Measurements from ENCODE around the gene ZNF133. TPM values are rescaled to one million over a fixed set of nuclear protein-coding genes. Genes with fewer than 3 reads are reported as not detected.
"Not testable (repeated sequence)": the region's sequence is repeated elsewhere in the genome, so short reads cannot be mapped to it uniquely, and the experiment has no call there.

The ZNF133 gene
- total RNA-seq, 1 donor from 2014 or later: 27.3 TPM

GRCh38 chr20:18267815-18268214 is 20.5 kb upstream of the ZNF133 start:
- no peaks in the 10 kb centered on the region for H3K9me3 Mint-ChIP-seq (ENCODE audit: unreplicated experiment)
- peaks cover 2% of the 10 kb centered on the region for H3K27me3 Mint-ChIP-seq (ENCODE audit: unreplicated experiment)
- TF ChIP-seq CTCF (IDR thresholded peaks at IDR 0.05; ENCODE audit: partially characterized antibody, unreplicated experiment): no peak
- no peak overlapping the region for H3K27ac Mint-ChIP-seq (ENCODE audit: unreplicated experiment)
- H3K36me3 Mint-ChIP-seq (ENCODE audit: unreplicated experiment): no peaks in the 10 kb centered on the region
- no peak overlapping the region for H3K4me3 Mint-ChIP-seq (ENCODE audit: unreplicated experiment)
- DNase-seq: peak; percentile 58
- peaks cover 2% of the 10 kb centered on the region for H3K4me1 Mint-ChIP-seq (ENCODE audit: low read depth, unreplicated experiment)

GRCh38 chr20:18271160-18271559 is 17.2 kb upstream of the ZNF133 start:
- peaks cover 1% of the 10 kb centered on the region for H3K27me3 Mint-ChIP-seq (ENCODE audit: unreplicated experiment)

GRCh38 chr20:18272451-18272850 is 15.9 kb upstream of the ZNF133 start:
- TF ChIP-seq CTCF (IDR thresholded peaks at IDR 0.05; ENCODE audit: partially characterized antibody, unreplicated experiment): peak; percentile 22
- H3K36me3 Mint-ChIP-seq (ENCODE audit: unreplicated experiment): no peaks in the 10 kb centered on the region
- H3K9me3 Mint-ChIP-seq (ENCODE audit: unreplicated experiment): no peaks in the 10 kb centered on the region
- H3K27ac Mint-ChIP-seq (ENCODE audit: unreplicated experiment): no peak overlapping the region
- H3K4me3 Mint-ChIP-seq (ENCODE audit: unreplicated experiment): no peak overlapping the region
- H3K27me3 Mint-ChIP-seq (ENCODE audit: unreplicated experiment): peaks cover 1% of the 10 kb centered on the region
- H3K4me1 Mint-ChIP-seq (ENCODE audit: low read depth, unreplicated experiment): peaks cover 1% of the 10 kb centered on the region
- DNase-seq: no peak

More at GRCh38 chr20:18271160-18271559, 17.2 kb upstream of the ZNF133 start:
- no peak for TF ChIP-seq CTCF (IDR thresholded peaks at IDR 0.05; ENCODE audit: partially characterized antibody, unreplicated experiment)
- no peak overlapping the region for H3K27ac Mint-ChIP-seq (ENCODE audit: unreplicated experiment)
- H3K9me3 Mint-ChIP-seq (ENCODE audit: unreplicated experiment): no peaks in the 10 kb centered on the region
- H3K4me1 Mint-ChIP-seq (ENCODE audit: low read depth, unreplicated experiment): peaks cover 2% of the 10 kb centered on the region
- no peak overlapping the region for H3K4me3 Mint-ChIP-seq (ENCODE audit: unreplicated experiment)
- H3K36me3 Mint-ChIP-seq (ENCODE audit: unreplicated experiment): no peaks in the 10 kb centered on the region
- no peak for DNase-seq

GRCh38 chr20:18273738-18274137 is 14.6 kb upstream of the ZNF133 start:
- no peaks in the 10 kb centered on the region for H3K4me1 Mint-ChIP-seq (ENCODE audit: low read depth, unreplicated experiment)

GRCh38 chr20:18275960-18276359 is 12.4 kb upstream of the ZNF133 start:
- H3K4me1 Mint-ChIP-seq (ENCODE audit: low read depth, unreplicated experiment); H3K27me3 Mint-ChIP-seq (ENCODE audit: unreplicated experiment); H3K36me3 Mint-ChIP-seq (ENCODE audit: unreplicated experiment); H3K27ac Mint-ChIP-seq (ENCODE audit: unreplicated experiment); H3K9me3 Mint-ChIP-seq (ENCODE audit: unreplicated experiment); H3K4me3 Mint-ChIP-seq (ENCODE audit: unreplicated experiment); DNase-seq: not testable (repeated sequence)

More at GRCh38 chr20:18273738-18274137, 14.6 kb upstream of the ZNF133 start:
- H3K27ac Mint-ChIP-seq (ENCODE audit: unreplicated experiment): no peak overlapping the region
- no peak overlapping the region for H3K4me3 Mint-ChIP-seq (ENCODE audit: unreplicated experiment)
- H3K9me3 Mint-ChIP-seq (ENCODE audit: unreplicated experiment): no peaks in the 10 kb centered on the region
- peaks cover 1% of the 10 kb centered on the region for H3K27me3 Mint-ChIP-seq (ENCODE audit: unreplicated experiment)
- no peak for TF ChIP-seq CTCF (IDR thresholded peaks at IDR 0.05; ENCODE audit: partially characterized antibody, unreplicated experiment)
- no peaks in the 10 kb centered on the region for H3K36me3 Mint-ChIP-seq (ENCODE audit: unreplicated experiment)
- DNase-seq: no peak

Measured in glutamatergic neuron (in vitro differentiated cells).